Left ventricle myocardium inferior (tissue), 1 donor: ENCODE measurements around the gene LYPLA2. TPM values are rescaled to one million over a fixed set of nuclear protein-coding genes. Genes with fewer than 3 reads are reported as not detected.

Source experiments
- DNase-seq: peaks from one replicate; pipeline ENCODE4 v3.0.0-alpha.2; 2020
- H3K27ac ChIP-seq: fragments of 200-600 bp; replicated peaks from 2 replicates; pipeline ENCODE4 v1.8.0; 2021
- H3K27me3 ChIP-seq: fragments of 200-600 bp; 2 replicates; pipeline ENCODE4 v1.8.0; 2021; ENCODE audit warnings: low read depth
- H3K36me3 ChIP-seq: fragments of 200-600 bp; 2 replicates; pipeline ENCODE4 v1.8.0; 2021
- H3K4me1 ChIP-seq: fragments of 200-600 bp; 2 replicates; pipeline ENCODE4 v1.8.0; 2021
- H3K4me3 ChIP-seq: fragments of 200-600 bp; 2 replicates; pipeline ENCODE4 v1.8.0; 2021; ENCODE audit warnings: mild to moderate bottlenecking, moderate library complexity
- H3K9me3 ChIP-seq: fragments of 200-600 bp; replicated peaks from 2 replicates; pipeline ENCODE4 v1.8.0; 2021
- intact Hi-C: fragments of 100-400 bp; cut with micrococcal nuclease; formaldehyde crosslinking; loops from one replicate; pipeline ENCODE4 v1.11.0; 2022
- total RNA-seq: library from RNA; stranded (reverse); fragmentation: NEBNext Ultra II Directional; extraction: Animal tissue kit (Norgen Biotek cat#: 25700); gene quantifications from one replicate; pipeline ENCODE4 v1.2.1, GENCODE V29; 2021
- TF ChIP-seq, protein P1 (sequence below): fragments of 200-600 bp; IDR thresholded peaks from 2 replicates; pipeline ENCODE4 v1.8.0; 2021; ENCODE audit warnings: antibody characterized with exemption, mild to moderate bottlenecking, borderline replicate concordance
- donor health status: DM: no; HTN: yes; CAD: no; lungs with severe emphysema.

Gene LYPLA2
- total RNA-seq, 1 donor from 2014 or later = 26.2 TPM

DNA sequence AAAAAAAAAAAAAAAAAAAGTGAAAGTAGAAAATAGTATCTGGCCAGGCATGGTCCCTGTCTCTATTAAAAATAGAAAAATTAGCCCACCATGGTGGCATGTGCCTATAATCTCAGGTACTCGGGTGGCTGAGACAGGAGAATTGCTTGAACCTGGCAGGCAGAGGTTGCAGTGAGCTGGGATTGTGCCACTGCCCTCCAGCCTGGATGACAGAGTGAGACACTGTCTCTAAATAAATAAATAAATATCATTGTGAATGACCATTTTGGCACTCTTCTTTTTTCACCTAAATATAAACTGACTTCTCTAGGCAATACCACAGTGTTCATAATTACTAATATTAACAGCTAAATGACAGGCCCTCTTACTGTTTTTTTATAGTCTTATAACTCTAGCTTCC, 33.1 kb upstream of the LYPLA2 start:
- peaks cover 85% of the 10 kb centered on the region for H3K36me3 ChIP-seq

DNA sequence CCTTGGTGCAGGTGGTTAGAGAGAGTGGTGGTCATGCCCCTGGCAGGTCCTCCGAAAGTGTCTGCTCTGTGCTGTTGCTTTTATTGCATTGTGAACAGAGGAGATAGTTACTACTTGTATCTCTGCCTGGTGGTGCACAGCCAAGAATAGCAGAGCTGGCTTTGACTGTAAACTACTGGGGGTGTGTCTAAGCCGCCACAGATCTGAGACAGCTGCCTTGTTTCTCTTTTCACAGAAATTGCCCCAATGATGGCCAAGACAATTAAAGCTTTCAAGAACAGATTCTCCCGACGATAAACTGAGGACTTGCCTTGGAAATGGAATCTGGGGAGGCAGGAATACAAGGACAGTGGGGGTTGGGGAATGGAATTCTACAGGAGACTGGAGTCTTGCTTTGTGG, 31.7 kb upstream of the LYPLA2 start:
- Histone ChIP-seq H3K27ac (peak overlapping the region; percentile 71), H3K4me1 (peaks cover 80% of the 10 kb centered on the region), H3K36me3 (peaks cover 76% of the 10 kb centered on the region), H3K27me3 (no peaks in the 10 kb centered on the region), H3K4me3 (peak overlapping the region; percentile 11), H3K9me3 (no peaks in the 10 kb centered on the region)
- intact Hi-C loops = no loop called here
- no peak for DNase-seq
- TF ChIP-seq, protein P1, sequence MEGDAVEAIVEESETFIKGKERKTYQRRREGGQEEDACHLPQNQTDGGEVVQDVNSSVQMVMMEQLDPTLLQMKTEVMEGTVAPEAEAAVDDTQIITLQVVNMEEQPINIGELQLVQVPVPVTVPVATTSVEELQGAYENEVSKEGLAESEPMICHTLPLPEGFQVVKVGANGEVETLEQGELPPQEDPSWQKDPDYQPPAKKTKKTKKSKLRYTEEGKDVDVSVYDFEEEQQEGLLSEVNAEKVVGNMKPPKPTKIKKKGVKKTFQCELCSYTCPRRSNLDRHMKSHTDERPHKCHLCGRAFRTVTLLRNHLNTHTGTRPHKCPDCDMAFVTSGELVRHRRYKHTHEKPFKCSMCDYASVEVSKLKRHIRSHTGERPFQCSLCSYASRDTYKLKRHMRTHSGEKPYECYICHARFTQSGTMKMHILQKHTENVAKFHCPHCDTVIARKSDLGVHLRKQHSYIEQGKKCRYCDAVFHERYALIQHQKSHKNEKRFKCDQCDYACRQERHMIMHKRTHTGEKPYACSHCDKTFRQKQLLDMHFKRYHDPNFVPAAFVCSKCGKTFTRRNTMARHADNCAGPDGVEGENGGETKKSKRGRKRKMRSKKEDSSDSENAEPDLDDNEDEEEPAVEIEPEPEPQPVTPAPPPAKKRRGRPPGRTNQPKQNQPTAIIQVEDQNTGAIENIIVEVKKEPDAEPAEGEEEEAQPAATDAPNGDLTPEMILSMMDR = no peak

More for the DNA sequence above, 33.1 kb upstream of the LYPLA2 start:
- TF ChIP-seq, protein P1 = no peak
- intact Hi-C loops = no loop called here
- peaks cover 78% of the 10 kb centered on the region for H3K4me1 ChIP-seq
- no peak for DNase-seq
- no peak overlapping the region for H3K4me3 ChIP-seq
- no peaks in the 10 kb centered on the region for H3K27me3 ChIP-seq
- H3K9me3 ChIP-seq = no peaks in the 10 kb centered on the region
- peak overlapping the region; percentile 71 for H3K27ac ChIP-seq

DNA sequence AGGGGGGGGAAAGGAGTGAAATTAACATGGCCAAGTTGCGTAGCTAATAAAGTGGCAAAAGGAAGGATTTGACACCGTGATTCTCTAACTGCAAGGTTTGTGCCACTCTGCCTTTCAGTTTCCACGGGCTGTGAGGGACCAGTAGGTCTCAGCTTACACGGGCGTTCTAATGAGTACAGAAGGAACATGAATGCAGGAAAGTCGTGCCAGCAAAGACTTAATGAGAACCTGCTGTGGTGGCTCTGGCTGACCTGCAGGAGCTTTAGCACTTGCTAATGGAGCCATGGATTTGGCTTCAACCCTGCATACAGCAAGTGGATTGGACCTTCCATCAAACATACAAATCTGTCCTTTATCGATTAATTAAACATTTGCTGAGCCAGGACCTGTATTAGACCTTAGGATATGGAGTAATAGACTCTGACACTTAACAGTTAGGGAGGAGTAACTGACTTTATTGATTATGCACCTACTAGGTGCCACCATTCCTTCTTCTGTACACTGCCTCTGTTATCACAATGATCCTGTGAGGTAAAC, 27.8 kb upstream of the LYPLA2 start:
- Histone ChIP-seq H3K4me1 (peaks cover 65% of the 10 kb centered on the region), H3K27me3 (no peaks in the 10 kb centered on the region), H3K27ac (peak overlapping the region; percentile 71), H3K36me3 (peaks cover 44% of the 10 kb centered on the region), H3K9me3 (no peaks in the 10 kb centered on the region), H3K4me3 (no peak overlapping the region)
- TF ChIP-seq, protein P1 = no peak
- no peak for DNase-seq
- intact Hi-C loops = no loop called here

DNA sequence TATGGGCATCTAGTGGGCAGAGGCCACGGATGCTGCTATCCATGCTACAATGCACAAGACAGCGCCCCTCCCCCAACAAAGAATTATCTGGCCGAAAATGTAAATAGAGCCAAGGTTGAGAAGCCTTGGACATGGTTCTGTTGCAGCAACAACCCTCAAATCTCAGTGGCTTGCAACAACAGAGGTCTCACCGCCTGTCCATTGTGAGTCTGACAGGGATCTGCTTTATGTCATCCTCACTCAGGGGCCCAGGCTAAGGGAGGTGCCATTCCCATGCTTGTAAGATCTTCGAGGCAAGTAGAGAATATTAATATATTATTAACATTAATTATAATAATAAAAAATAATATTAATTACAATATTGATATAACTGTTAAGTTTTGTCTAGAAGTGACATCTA, 22.2 kb upstream of the LYPLA2 start:
- Histone ChIP-seq H3K9me3 (no peaks in the 10 kb centered on the region), H3K4me3 (no peak overlapping the region), H3K27ac (peak overlapping the region; percentile 38), H3K36me3 (peaks cover 23% of the 10 kb centered on the region), H3K4me1 (peaks cover 45% of the 10 kb centered on the region), H3K27me3 (no peaks in the 10 kb centered on the region)
- TF ChIP-seq, protein P1 = no peak
- intact Hi-C loops = no loop called here
- no peak for DNase-seq

DNA sequence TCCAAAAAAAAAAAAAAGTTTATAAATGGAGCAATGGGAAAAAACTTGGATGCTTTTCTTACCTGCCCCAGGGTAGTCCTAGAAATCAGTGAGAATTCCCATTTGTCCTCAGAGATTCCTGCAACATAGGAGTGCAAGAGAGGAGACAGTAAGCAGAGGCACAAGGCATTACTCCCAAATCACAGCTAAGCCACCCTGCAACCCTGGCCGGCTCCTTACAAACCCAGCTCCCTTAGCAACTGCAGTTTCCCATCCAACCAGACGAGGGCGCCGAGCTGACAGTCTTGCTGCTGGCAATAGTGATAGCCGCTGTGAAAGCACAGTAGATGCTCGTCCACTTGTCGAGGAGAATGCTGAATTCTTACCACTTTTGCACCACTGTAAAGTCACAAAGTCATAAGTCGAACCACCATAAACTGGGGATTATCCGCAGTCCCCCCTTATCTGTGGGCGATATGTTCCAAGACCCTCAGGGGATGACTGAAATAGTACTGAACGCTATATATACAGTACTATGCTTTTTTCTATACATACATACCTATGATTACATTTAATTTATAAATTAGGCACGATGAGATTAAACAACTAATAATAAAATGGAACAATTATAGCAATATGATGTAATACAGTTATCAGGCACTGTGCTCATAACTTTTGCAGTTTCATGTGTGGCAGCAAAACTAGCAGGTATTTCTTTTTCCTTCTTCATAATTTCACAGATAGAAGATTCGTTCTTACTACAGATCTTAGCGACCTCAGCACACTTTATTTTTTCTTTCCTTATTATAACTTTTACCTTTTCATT, 18.7 kb upstream of the LYPLA2 start:
- Histone ChIP-seq H3K36me3 (peaks cover 17% of the 10 kb centered on the region), H3K9me3 (no peaks in the 10 kb centered on the region), H3K4me1 (peaks cover 72% of the 10 kb centered on the region), H3K27ac (no peak overlapping the region), H3K27me3 (no peaks in the 10 kb centered on the region), H3K4me3 (no peak overlapping the region)
- intact Hi-C loops = no loop called here
- DNase-seq = peak; percentile 87
- TF ChIP-seq, protein P1 = peak; percentile 97
